HEK293 (cell line): Measurements from ENCODE around the gene PMVK.

ENCODE experiments used
- CTCF ChIA-PET: fragments of 350-600 bp; formaldehyde crosslinking; extraction: SDS; loops from one replicate; lab custom pipeline; 2021; ENCODE audit warnings: antibody characterized with exemption; lab: Yijun Ruan, JAX
- POLR2A ChIA-PET: fragments of 300-600 bp; formaldehyde crosslinking; extraction: SDS; loops from one replicate; lab custom pipeline; 2020; ENCODE audit warnings: antibody characterized with exemption, inconsistent platforms; lab: Yijun Ruan, JAX
- H3K27ac ChIP-seq: fragments of 200-500 bp; sonication (Bioruptor generic); 2 replicates; pipeline ENCODE4 v1.5.1; 2014; ENCODE audit warnings: low read depth, low read length, control low read depth, inconsistent platforms; ENCODE audit errors: extremely low read depth
- H3K36me3 ChIP-seq, 2 experiments: fragments of 200-500 bp in 1 of 2; sonication (Bioruptor generic) in 1 of 2; 1 replicate in 1 of 2; 2 replicates in 1 of 2; pipeline ENCODE4 v1.5.1; 2014 to 2017; ENCODE audit warnings: inconsistent platforms in 2 of 2, low read length in 2 of 2; ENCODE audit not compliant: control insufficient read depth in 2 of 2, insufficient read depth in 1 of 2
- H3K4me1 ChIP-seq: fragments of 200-500 bp; sonication (Bioruptor generic); 2 replicates; pipeline ENCODE4 v1.5.1; 2014; ENCODE audit warnings: mild to moderate bottlenecking, low read length, inconsistent platforms; ENCODE audit not compliant: control insufficient read depth, insufficient read depth
- H3K4me3 ChIP-seq: 2 replicates; pipeline ENCODE4 v1.5.1; 2011; ENCODE audit warnings: low read depth, mild to moderate bottlenecking, control low read depth, low read length, moderate library complexity
- H3K9me3 ChIP-seq: fragments of 200-500 bp; sonication (Bioruptor generic); 2 replicates; pipeline ENCODE4 v1.5.1; 2014; ENCODE audit warnings: low read depth, low read length, inconsistent platforms; ENCODE audit not compliant: control insufficient read depth, insufficient read depth
- EGR2 ChIP-seq: fragments of 450-650 bp; formaldehyde crosslinking; IDR thresholded peaks from 2 replicates; pipeline ENCODE4 v1.5.1; 2016; ENCODE audit warnings: low read depth, missing biosample characterization, missing genetic modification characterization
- KLF9 ChIP-seq: fragments of 450-650 bp; formaldehyde crosslinking; IDR thresholded peaks from 2 replicates; pipeline ENCODE4 v1.5.1; 2016; ENCODE audit warnings: missing biosample characterization, missing genetic modification characterization, low read depth
- MEIS1 ChIP-seq: sonication (generic); formaldehyde crosslinking; IDR thresholded peaks from 2 replicates; pipeline ENCODE4 v1.8.1; 2022; ENCODE audit warnings: missing genetic modification reagents, mild to moderate bottlenecking, borderline replicate concordance
- REST ChIP-seq: fragments of 450-650 bp; formaldehyde crosslinking; IDR thresholded peaks from 2 replicates; pipeline ENCODE4 v1.5.1; 2016; ENCODE audit warnings: missing biosample characterization, missing genetic modification characterization
- SCRT2 ChIP-seq: fragments of 450-650 bp; formaldehyde crosslinking; IDR thresholded peaks from 2 replicates; pipeline ENCODE4 v1.5.1; 2016; ENCODE audit warnings: missing biosample characterization, missing genetic modification characterization
- TCF7L2 ChIP-seq: IDR thresholded peaks from 2 replicates; pipeline ENCODE4 v1.6.1; 2011; ENCODE audit warnings: low read depth, mild to moderate bottlenecking, inconsistent platforms, low read length, moderate library complexity, borderline replicate concordance
- ZBTB1 ChIP-seq: fragments of 450-650 bp; formaldehyde crosslinking; IDR thresholded peaks from 2 replicates; pipeline ENCODE4 v1.5.1; 2016; ENCODE audit warnings: missing biosample characterization, missing genetic modification characterization
- ZBTB20 ChIP-seq: fragments of 450-650 bp; formaldehyde crosslinking; IDR thresholded peaks from 2 replicates; pipeline ENCODE4 v1.5.1; 2016; ENCODE audit warnings: missing biosample characterization, missing genetic modification characterization
- ZNF133 ChIP-seq: fragments of 450-650 bp; formaldehyde crosslinking; IDR thresholded peaks from 2 replicates; pipeline ENCODE4 v1.5.1; 2016; ENCODE audit warnings: missing biosample characterization, missing genetic modification characterization
- ZNF18 ChIP-seq: fragments of 450-650 bp; formaldehyde crosslinking; IDR thresholded peaks from 2 replicates; pipeline ENCODE4 v1.5.1; 2016; ENCODE audit warnings: missing biosample characterization, missing genetic modification characterization
- ZNF292 ChIP-seq: fragments of 450-650 bp; formaldehyde crosslinking; IDR thresholded peaks from 2 replicates; pipeline ENCODE4 v1.5.1; 2016; ENCODE audit warnings: low read depth, missing biosample characterization, missing genetic modification characterization, borderline replicate concordance
- ZNF354C ChIP-seq: fragments of 450-650 bp; formaldehyde crosslinking; IDR thresholded peaks from 2 replicates; pipeline ENCODE4 v1.5.1; 2016; ENCODE audit warnings: missing biosample characterization, missing genetic modification characterization, low read depth, borderline replicate concordance
- ZNF549 ChIP-seq: fragments of 450-650 bp; IDR thresholded peaks from 2 replicates; pipeline ENCODE4 v1.5.1; 2018; ENCODE audit warnings: missing biosample characterization, missing genetic modification characterization, mild to moderate bottlenecking, inconsistent platforms, moderate library complexity
- ZNF561 ChIP-seq: fragments of 450-650 bp; IDR thresholded peaks from 2 replicates; pipeline ENCODE4 v1.5.1; 2018; ENCODE audit warnings: missing biosample characterization, missing genetic modification characterization, borderline replicate concordance
- ZNF571 ChIP-seq: fragments of 450-650 bp; formaldehyde crosslinking; IDR thresholded peaks from 2 replicates; pipeline ENCODE4 v1.5.0; 2017; ENCODE audit warnings: missing biosample characterization, missing genetic modification characterization
- ZNF707 ChIP-seq: fragments of 450-650 bp; formaldehyde crosslinking; IDR thresholded peaks from 2 replicates; pipeline ENCODE4 v1.5.1; 2016; ENCODE audit warnings: missing biosample characterization, missing genetic modification characterization
- ZNF785 ChIP-seq: fragments of 450-650 bp; formaldehyde crosslinking; IDR thresholded peaks from 2 replicates; pipeline ENCODE4 v1.5.1; 2016; ENCODE audit warnings: missing biosample characterization, missing genetic modification characterization
- ZNF792 ChIP-seq: fragments of 450-650 bp; formaldehyde crosslinking; IDR thresholded peaks from 2 replicates; pipeline ENCODE4 v1.5.1; 2016; ENCODE audit warnings: missing biosample characterization, missing genetic modification characterization
- TF ChIP-seq, protein P1 (sequence below): fragments of 450-650 bp; formaldehyde crosslinking; IDR thresholded peaks from 2 replicates; pipeline ENCODE4 v1.5.1; 2016; ENCODE audit warnings: missing biosample characterization, missing genetic modification characterization, low read depth

Gene PMVK

GRCh38 chr1:154954541-154954940, 18.0 kb upstream of the PMVK start (continued):
- no peak for TF ChIP-seq ZNF792 (tag by site-specific recombination)
- no peak for TF ChIP-seq ZNF549 (tag by site-specific recombination)
- no peak for TF ChIP-seq ZNF561 (tag by site-specific recombination)
- no peak for TF ChIP-seq ZNF785 (tag by site-specific recombination)
- no peak for TF ChIP-seq ZNF354C (tag by site-specific recombination)
- no peak for TF ChIP-seq ZBTB20 (tag by site-specific recombination)
- TF ChIP-seq ZNF18 (tag by site-specific recombination): no peak

DNA sequence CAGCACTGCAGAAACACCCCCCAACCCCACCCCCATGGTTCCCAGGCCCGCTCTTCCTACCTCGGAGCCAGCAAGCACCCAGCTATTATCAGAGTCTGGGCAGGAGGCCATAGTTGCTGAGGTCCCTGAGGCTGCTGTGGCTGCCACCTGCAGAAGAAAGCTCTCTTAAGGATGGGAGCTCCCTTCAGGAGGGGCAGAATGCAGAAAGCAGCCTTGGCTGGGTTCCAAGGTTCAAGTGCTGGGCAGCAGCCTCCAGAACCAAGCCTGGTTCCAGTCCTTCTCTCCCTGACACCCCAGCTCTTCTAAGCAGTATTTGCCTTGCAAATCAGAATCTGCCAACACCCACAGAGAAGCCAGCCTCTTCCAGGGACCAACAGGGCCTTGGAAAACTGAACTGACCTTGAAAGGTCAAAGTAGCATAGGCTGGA, 17.1 kb upstream of the PMVK start:
- Histone ChIP-seq H3K9me3 (no peaks in the 10 kb centered on the region), H3K4me3 (no peak overlapping the region), H3K36me3 (peaks cover 2 to 17% of the 10 kb centered on the region in 2 experiments; a peak in 2 of 3 replicates), H3K27ac (no peak overlapping the region), H3K4me1 (peaks cover 2% of the 10 kb centered on the region; the same call in 1 of the 2 replicates)
- no peak for TF ChIP-seq ZNF133 (tag by site-specific recombination)
- TF ChIP-seq KLF9 (tag by site-specific recombination): no peak
- TF ChIP-seq ZNF707 (tag by site-specific recombination): no peak
- no peak for TF ChIP-seq ZNF292 (tag by site-specific recombination)
- ChIA-PET POLR2A (no interaction called here), CTCF (interaction anchor here (0.7 kb wide), 1 partner anchor 64 kb away, joined by 3 read pairs; no protein-coding TSS in a partner anchor)

DNA sequence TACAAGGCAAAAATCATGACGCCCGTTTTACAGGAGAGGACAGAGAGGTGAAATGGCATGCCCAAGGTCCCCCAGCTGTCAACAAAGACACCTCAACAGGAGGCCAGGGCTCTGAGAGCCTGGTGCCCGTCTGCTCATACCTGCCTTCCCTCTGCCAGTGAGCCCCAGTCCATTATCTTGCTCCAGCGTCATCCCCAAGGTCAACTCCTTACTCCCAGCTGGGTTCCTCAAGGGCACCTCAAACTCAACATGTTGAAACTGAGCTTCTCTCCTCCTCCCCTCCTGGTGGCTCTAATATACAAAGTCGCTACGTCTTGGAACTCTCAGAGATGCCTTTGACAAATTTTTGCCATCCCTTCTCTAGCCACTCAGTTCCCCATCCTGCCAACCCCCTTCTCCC, 16.1 kb upstream of the PMVK start:
- ChIA-PET CTCF (interaction anchor here (0.6 to 1.4 kb wide), 3 partner anchors 15 to 109 kb away, joined by 3 to 4 read pairs (median 3); no protein-coding TSS in a partner anchor), POLR2A (interaction anchor here (1.7 kb wide), 1 partner anchor 9 kb away, joined by 5 read pairs; the partner anchor contains the start of gene PYGO2)
- TF ChIP-seq SCRT2 (tag by site-specific recombination) (no peak), ZNF571 (tag by site-specific recombination) (no peak), ZBTB1 (tag by site-specific recombination) (no peak), EGR2 (tag by site-specific recombination) (no peak), MEIS1 (CRISPR knock-in tag) (no peak), TCF7L2 (no peak), REST (tag by site-specific recombination) (no peak)
- TF ChIP-seq, protein P1, sequence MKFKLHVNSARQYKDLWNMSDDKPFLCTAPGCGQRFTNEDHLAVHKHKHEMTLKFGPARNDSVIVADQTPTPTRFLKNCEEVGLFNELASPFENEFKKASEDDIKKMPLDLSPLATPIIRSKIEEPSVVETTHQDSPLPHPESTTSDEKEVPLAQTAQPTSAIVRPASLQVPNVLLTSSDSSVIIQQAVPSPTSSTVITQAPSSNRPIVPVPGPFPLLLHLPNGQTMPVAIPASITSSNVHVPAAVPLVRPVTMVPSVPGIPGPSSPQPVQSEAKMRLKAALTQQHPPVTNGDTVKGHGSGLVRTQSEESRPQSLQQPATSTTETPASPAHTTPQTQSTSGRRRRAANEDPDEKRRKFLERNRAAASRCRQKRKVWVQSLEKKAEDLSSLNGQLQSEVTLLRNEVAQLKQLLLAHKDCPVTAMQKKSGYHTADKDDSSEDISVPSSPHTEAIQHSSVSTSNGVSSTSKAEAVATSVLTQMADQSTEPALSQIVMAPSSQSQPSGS (tag by site-specific recombination): no peak
- Histone ChIP-seq H3K9me3 (no peaks in the 10 kb centered on the region), H3K4me3 (no peak overlapping the region), H3K4me1 (peaks cover 2% of the 10 kb centered on the region; the same call in 1 of the 2 replicates), H3K36me3 (peaks cover 0 to 16% of the 10 kb centered on the region in 2 experiments; a peak in 1 of 3 replicates), H3K27ac (no peak overlapping the region)
